H1 (cell line): ENCODE data around the gene ABL1. TPM values are rescaled to one million over a fixed set of nuclear protein-coding genes. Genes with fewer than 3 reads are reported as not detected.
A peak's percentile ranks its signal among the peaks of the same experiment; 100 is the strongest.

Source experiments
- ASH2L ChIP-seq: fragments of 200-600, 300-600 bp; sonication (generic); IDR thresholded peaks from one replicate; pipeline ENCODE4 v1.7.1; 2017; ENCODE audit warnings: low read length
- BCL11A ChIP-seq, 2 experiments: IDR thresholded peaks; one replicate each; pipeline ENCODE4 v1.6.1; 2011; ENCODE audit warnings: low read depth in 2 of 2, low read length in 2 of 2, mild to moderate bottlenecking in 2 of 2
- CHD2 ChIP-seq: IDR thresholded peaks from 2 replicates; pipeline ENCODE4 v1.6.1; 2012; ENCODE audit warnings: low read length, improper control_type of control experiment
- E2F6 ChIP-seq: IDR thresholded peaks from 2 replicates; pipeline ENCODE4 v1.6.1; 2012; ENCODE audit warnings: inconsistent platforms
- GABPA ChIP-seq: IDR thresholded peaks from 2 replicates; pipeline ENCODE4 v1.6.1; 2011; ENCODE audit warnings: mild to moderate bottlenecking, low read length, moderate library complexity, borderline replicate concordance; ENCODE audit not compliant: insufficient read depth
- KDM4A ChIP-seq: IDR thresholded peaks from one replicate; pipeline ENCODE4 v1.7.1; 2012; ENCODE audit warnings: low read depth, mild to moderate bottlenecking, moderate library complexity, low read length, inconsistent platforms; ENCODE audit not compliant: severe bottlenecking
- POLR2AphosphoS5 ChIP-seq: IDR thresholded peaks from 2 replicates; pipeline ENCODE4 v1.6.1; 2011; ENCODE audit warnings: low read depth, low read length
- RFX5 ChIP-seq: IDR thresholded peaks from 2 replicates; pipeline ENCODE4 v1.6.1; 2011; ENCODE audit warnings: low read depth, low read length, improper control_type of control experiment, borderline replicate concordance
- SP4 ChIP-seq: IDR thresholded peaks from 2 replicates; pipeline ENCODE4 v1.6.1; 2012; ENCODE audit warnings: low read length, inconsistent platforms
- USF2 ChIP-seq: IDR thresholded peaks from 2 replicates; pipeline ENCODE4 v1.6.1; 2011; ENCODE audit warnings: low read length, improper control_type of control experiment
- polyA plus RNA-seq, 7 experiments: library from polyadenylated mRNA; depleted of rRNA in 3 of 7; stranded (reverse) in 5 of 7; unstranded in 2 of 7; fragments of >200 nt in 5 of 7; fragments of 200-250 nt in 2 of 7; gene quantifications; 1 replicate in 5 of 7; 2 replicates in 1 of 7; 4 replicates in 1 of 7; pipeline versions ENCODE4 v1.2.1 to v1.2.3, GENCODE V29; 2011 to 2013; ENCODE audit warnings: missing spikeins in 2 of 7, mixed read lengths in 2 of 7
- total RNA-seq: library from RNA; stranded (reverse); fragmentation: NEBNext Ultra II Directional; extraction: Animal tissue kit (Norgen Biotek cat#: 25700); gene quantifications from 2 replicates; pipeline ENCODE4 v1.2.1, GENCODE V29; 2021

ABL1 gene
- total and polyA plus RNA-seq, 2 of the 8 experiments (the other 6 are each of a cell fraction or from before 2014, with no cell fraction given): 35.3 to 104 TPM

DNA sequence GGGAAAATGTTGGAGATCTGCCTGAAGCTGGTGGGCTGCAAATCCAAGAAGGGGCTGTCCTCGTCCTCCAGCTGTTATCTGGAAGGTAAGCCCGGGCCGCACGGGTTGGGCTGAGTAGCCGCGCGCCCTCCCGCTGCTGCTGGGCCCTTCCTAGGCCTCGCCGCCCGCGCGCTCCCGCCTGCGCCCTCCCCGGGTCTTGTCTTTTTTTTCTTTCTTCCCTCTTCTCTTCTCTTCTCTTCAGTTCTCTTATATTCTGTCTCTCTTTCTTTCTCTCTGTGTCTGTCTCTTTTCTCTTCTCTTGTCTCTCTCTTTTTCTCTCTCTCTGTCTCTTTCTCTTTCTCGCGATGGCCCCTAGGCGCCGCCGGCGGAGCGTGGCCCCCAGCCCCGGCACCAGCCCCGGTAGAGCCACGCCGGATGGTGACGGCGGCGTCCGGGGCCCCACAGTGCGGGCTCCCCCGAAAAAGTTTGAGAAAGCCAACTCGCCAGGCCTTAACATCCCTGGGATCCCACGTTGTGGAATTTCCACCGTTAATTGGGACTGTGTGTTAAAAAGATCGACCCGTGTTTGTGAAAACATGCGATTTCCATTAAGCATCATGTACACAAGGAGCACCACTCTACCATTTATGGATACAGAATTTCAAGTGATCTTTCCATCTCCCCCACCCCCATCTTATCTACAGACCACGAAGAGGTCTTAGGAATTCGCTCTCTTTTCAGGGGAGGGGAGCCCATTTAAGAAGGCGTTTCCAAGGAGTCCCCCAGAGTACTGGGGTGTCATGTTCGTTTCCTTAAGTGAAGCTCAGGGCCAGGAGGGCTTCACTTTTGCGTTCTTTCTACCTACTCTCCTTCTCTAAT lies 616 bp downstream of the ABL1 start (continued):
- TF ChIP-seq GABPA: no peak
- TF ChIP-seq SP4: no peak
- peak; percentile 34; the same call in 1 of the 2 replicates for TF ChIP-seq POLR2AphosphoS5
- TF ChIP-seq RFX5: no peak
- TF ChIP-seq CHD2: peak; percentile 46; the same call in 1 of the 2 replicates
- TF ChIP-seq E2F6: no peak
- no peak for TF ChIP-seq BCL11A (IDR thresholded peaks at IDR 0.05; ENCODE audit: low read depth in 2 of 2, low read length in 2 of 2)
- TF ChIP-seq ASH2L: no peak
- no peak for TF ChIP-seq USF2
- TF ChIP-seq KDM4A: peak; percentile 34
